Activated CD4-positive, alpha-beta T cell treated with anti-CD3 and anti-CD28 coated beads for 4 hours (primary cell): ENCODE results near the gene RAMP3.

Experiments used
- DNase-seq, 2 donors: peaks; one replicate each; pipeline ENCODE4 v3.0.0-alpha.2; 2020

The RAMP3 gene

GRCh38 chr7:45225948-45226335 is 68.4 kb downstream of the RAMP3 start:
- no peak for DNase-seq

- DNase-seq: no peak
These were observed 71.7 kb downstream of the RAMP3 start for GRCh38 chr7:45229156-45229920.

- DNase-seq: no peak
These were observed 72.5 kb downstream of the RAMP3 start for GRCh38 chr7:45230083-45230482.

- DNase-seq: no peak
These were observed 73.1 kb downstream of the RAMP3 start for GRCh38 chr7:45230611-45231165.

- no peak for DNase-seq
These were observed 75.7 kb downstream of the RAMP3 start for GRCh38 chr7:45233249-45233775.
